ENCODE data around the gene CDHR1.
A peak's percentile ranks its signal among the peaks of the same experiment; 100 is the strongest.
"Not testable (repeated sequence)": the region's sequence is repeated elsewhere in the genome, so short reads cannot be mapped to it uniquely, and the experiment has no call there.

Gene CDHR1

GRCh38 chr10:84194424-84195043 lies at the start of gene CDHR1:
Gene CDHR1, plus strand, starts transcription at chr10:84194537. Its CDS starts 224 bp downstream, at chr10:84194761.
- no peak for DNase-seq

- no peak for DNase-seq
These were observed 47.0 kb upstream of the CDHR1 start for GRCh38 chr10:84147347-84147746.

GRCh38 chr10:84148006-84148597 lies 46.2 kb upstream of the CDHR1 start:
- DNase-seq: peak; percentile 38

GRCh38 chr10:84149854-84150253 lies 44.5 kb upstream of the CDHR1 start:
- no peak for DNase-seq

GRCh38 chr10:84152769-84153168 lies 41.6 kb upstream of the CDHR1 start:
- no peak for DNase-seq

- no peak for DNase-seq
These were observed 38.8 kb upstream of the CDHR1 start for GRCh38 chr10:84155521-84155920.

GRCh38 chr10:84156009-84156408 lies 38.3 kb upstream of the CDHR1 start:
- DNase-seq: no peak

GRCh38 chr10:84156768-84157167 lies 37.6 kb upstream of the CDHR1 start:
- DNase-seq: peak; percentile 83

- DNase-seq: no peak
These were observed 36.3 kb upstream of the CDHR1 start for GRCh38 chr10:84158061-84158460.

- peak; percentile 16 for DNase-seq
These were observed 35.8 kb upstream of the CDHR1 start for GRCh38 chr10:84158550-84158949.

GRCh38 chr10:84159076-84159685 lies 35.2 kb upstream of the CDHR1 start:
- DNase-seq: no peak

GRCh38 chr10:84160663-84161362 lies 33.5 kb upstream of the CDHR1 start:
- no peak for DNase-seq

- no peak for DNase-seq
These were observed 30.3 kb upstream of the CDHR1 start for GRCh38 chr10:84163996-84164395.

- DNase-seq: no peak
These were observed 29.9 kb upstream of the CDHR1 start for GRCh38 chr10:84164442-84164841.

- no peak for DNase-seq
These were observed 27.6 kb upstream of the CDHR1 start for GRCh38 chr10:84166620-84167288.

GRCh38 chr10:84167289-84167653 lies 27.1 kb upstream of the CDHR1 start:
- not testable (repeated sequence) for DNase-seq

GRCh38 chr10:84168382-84168781 lies 26.0 kb upstream of the CDHR1 start:
- not testable (repeated sequence) for DNase-seq

- DNase-seq: not testable (repeated sequence)
These were observed 23.1 kb upstream of the CDHR1 start for GRCh38 chr10:84171237-84171636.

- not testable (repeated sequence) for DNase-seq
These were observed 22.5 kb upstream of the CDHR1 start for GRCh38 chr10:84171700-84172466.

- DNase-seq: no peak
These were observed 21.6 kb upstream of the CDHR1 start for GRCh38 chr10:84172467-84173356.

GRCh38 chr10:84173501-84173929 lies 20.8 kb upstream of the CDHR1 start, which contains the start of gene GPR15LG:
Gene GPR15LG, plus strand, starts transcription at chr10:84173801. Its CDS starts 51 bp downstream, at chr10:84173852.
- DNase-seq: no peak
